ENCODE measurements around the gene PNP. TPM values are rescaled to one million over a fixed set of nuclear protein-coding genes. Genes with fewer than 3 reads are reported as not detected.
"Not testable (repeated sequence)": the region's sequence is repeated elsewhere in the genome, so short reads cannot be mapped to it uniquely, and the experiment has no call there.

The PNP gene
- total and polyA plus RNA-seq, 2 experiments from 2014 or later, result 60.4 to 69.2 TPM

DNA sequence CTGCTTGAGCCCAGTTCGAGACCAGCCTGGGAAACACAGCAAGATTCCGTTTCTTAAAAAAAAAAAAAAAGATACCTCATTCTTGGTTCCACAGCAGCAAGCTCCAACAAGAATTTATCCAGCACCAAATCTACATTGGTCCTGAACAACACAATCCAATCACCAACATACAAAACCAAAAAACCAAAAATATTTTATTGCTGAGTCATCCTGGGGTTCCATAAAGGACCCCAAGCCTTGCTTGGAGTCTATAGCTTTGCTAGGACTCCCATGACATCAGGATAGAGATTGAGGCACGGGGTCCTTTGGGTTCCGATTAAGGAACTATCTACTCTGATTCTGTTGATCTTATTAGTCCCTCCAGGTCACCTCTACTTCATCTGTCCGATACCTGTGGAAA, 22.3 kb upstream of the PNP start:
- H3K4me3 ChIP-seq, result no peak overlapping the region
- H4K20me1 ChIP-seq (ENCODE audit: insufficient read depth, poor library complexity, severe bottlenecking), result no peaks in the 10 kb centered on the region
- TF ChIP-seq EZH2phosphoT487 (IDR thresholded peaks at IDR 0.05; ENCODE audit: low read depth, severe bottlenecking, unreplicated experiment) (no peak), EZH2 (IDR thresholded peaks at IDR 0.05; ENCODE audit: borderline replicate concordance) (no peak)
- TF ChIP-seq, protein P1, sequence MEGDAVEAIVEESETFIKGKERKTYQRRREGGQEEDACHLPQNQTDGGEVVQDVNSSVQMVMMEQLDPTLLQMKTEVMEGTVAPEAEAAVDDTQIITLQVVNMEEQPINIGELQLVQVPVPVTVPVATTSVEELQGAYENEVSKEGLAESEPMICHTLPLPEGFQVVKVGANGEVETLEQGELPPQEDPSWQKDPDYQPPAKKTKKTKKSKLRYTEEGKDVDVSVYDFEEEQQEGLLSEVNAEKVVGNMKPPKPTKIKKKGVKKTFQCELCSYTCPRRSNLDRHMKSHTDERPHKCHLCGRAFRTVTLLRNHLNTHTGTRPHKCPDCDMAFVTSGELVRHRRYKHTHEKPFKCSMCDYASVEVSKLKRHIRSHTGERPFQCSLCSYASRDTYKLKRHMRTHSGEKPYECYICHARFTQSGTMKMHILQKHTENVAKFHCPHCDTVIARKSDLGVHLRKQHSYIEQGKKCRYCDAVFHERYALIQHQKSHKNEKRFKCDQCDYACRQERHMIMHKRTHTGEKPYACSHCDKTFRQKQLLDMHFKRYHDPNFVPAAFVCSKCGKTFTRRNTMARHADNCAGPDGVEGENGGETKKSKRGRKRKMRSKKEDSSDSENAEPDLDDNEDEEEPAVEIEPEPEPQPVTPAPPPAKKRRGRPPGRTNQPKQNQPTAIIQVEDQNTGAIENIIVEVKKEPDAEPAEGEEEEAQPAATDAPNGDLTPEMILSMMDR (IDR thresholded peaks at IDR 0.05; ENCODE audit: poor library complexity), result no peak
- H3K9me2 ChIP-seq (replicated peaks; ENCODE audit: insufficient read depth), result no peaks in the 10 kb centered on the region
- H2AFZ ChIP-seq, result no peak overlapping the region
- no peaks in the 10 kb centered on the region for H3K9me3 ChIP-seq (ENCODE audit: low read depth)
- no peak overlapping the region for H3K4me2 ChIP-seq
- no peaks in the 10 kb centered on the region for H3K79me2 ChIP-seq
- H3K4me1 ChIP-seq (ENCODE audit: insufficient read depth), result peaks cover 4% of the 10 kb centered on the region
- WGBS (ENCODE audit: low lambda C conversion rate, missing lambda C conversion rate), result 92% methylated on average over 5 of the region's 5 CpGs
- no peaks in the 10 kb centered on the region for H3K36me3 ChIP-seq (replicated peaks; ENCODE audit: insufficient read depth, low read depth)
- H3K27me3 ChIP-seq, result no peaks in the 10 kb centered on the region
- H3K27ac ChIP-seq, result no peak overlapping the region
- DNase-seq (ENCODE audit: low spot score), result no peak

DNA sequence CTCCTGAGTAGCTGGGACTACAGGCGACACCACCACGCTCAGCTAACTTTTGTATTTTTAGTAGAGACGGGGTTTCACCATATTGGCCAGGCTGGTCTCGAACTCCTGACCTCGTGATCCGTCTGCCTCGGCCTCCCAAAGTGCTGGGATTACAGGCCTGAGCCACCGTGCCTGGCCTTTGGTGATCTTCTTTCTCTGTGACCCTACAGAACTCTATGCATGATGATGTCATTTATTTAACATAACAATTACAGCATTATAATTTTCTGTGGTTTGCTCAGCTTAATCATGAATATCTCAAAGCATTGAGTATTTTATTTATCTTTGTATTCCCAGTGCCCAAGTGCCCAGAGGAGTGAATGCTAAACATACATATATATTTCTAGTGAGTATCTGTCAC, 16.4 kb upstream of the PNP start:
- not testable (repeated sequence) for H2AFZ ChIP-seq; H4K20me1 ChIP-seq (ENCODE audit: insufficient read depth, poor library complexity, severe bottlenecking); H3K36me3 ChIP-seq (replicated peaks; ENCODE audit: insufficient read depth, low read depth); H3K27me3 ChIP-seq; H3K9me2 ChIP-seq (replicated peaks; ENCODE audit: insufficient read depth); H3K4me3 ChIP-seq; H3K27ac ChIP-seq; DNase-seq (ENCODE audit: low spot score); H3K9me3 ChIP-seq (ENCODE audit: low read depth)
- peak overlapping the region; percentile 70 for H3K4me2 ChIP-seq
- H3K4me1 ChIP-seq (ENCODE audit: insufficient read depth), result peaks cover 14% of the 10 kb centered on the region
- 93% methylated on average over 8 of the region's 8 CpGs for WGBS (ENCODE audit: low lambda C conversion rate, missing lambda C conversion rate)
- H3K79me2 ChIP-seq, result peaks cover 36% of the 10 kb centered on the region

DNA sequence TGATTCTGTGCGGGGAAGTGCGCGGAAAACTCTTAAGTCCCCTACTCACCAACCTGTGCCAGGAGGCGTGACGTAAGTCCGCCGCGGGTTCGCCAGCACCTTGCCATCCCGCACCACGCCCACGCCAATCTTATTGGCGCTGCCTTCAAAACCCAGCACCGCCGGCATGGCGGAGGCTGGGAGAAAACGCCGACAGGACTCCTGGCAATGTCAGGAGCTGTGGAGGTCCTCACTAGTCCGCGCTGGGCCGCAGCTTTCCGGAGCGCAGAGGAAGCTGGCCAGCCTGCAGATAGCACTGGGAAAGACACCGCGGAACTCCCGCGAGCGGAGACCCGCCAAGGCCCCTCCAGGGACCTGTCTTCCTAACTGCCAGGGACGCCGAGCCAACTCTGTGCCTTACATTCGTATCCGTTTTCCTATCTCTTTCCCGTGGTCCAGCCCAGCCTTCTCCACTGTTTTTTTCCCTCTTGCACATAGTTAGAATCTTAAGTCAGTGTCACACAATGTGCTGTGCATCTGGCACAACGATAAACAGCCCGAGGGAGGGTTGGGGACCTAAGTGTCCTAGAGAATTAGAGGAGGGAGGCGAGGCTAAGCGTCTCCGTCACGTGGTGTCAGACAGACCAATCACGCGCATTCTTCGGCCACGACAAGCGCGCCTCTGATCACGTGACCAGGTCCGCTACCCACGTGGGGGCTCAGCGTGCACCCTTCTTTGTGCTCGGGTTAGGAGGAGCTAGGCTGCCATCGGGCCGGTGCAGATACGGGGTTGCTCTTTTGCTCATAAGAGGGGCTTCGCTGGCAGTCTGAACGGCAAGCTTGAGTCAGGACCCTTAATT, 14.5 kb upstream of the PNP start, which contains the start of the genes APEX1 and OSGEP:
Gene APEX1 (plus strand): TSS at position 711 of the 839 bp plus-strand sequence. CDS start 420 bp downstream, outside the sequence.
Gene OSGEP (minus strand): TSS at position 297 of the 839 bp plus-strand sequence. CDS start 129 bp downstream, at position 168.
- Histone ChIP-seq H3K27me3 (no peaks in the 10 kb centered on the region), H3K79me2 (peaks cover 54% of the 10 kb centered on the region), H3K9me3 (ENCODE audit: low read depth) (no peaks in the 10 kb centered on the region), H3K4me1 (ENCODE audit: insufficient read depth) (peaks cover 18% of the 10 kb centered on the region), H3K4me3 (peak within 1 kb of the TSS; percentile 60), H3K36me3 (replicated peaks; ENCODE audit: insufficient read depth, low read depth) (no peaks in the 10 kb centered on the region), H2AFZ (peak within 1 kb of the TSS; percentile 72), H3K27ac (peak within 1 kb of the TSS; percentile 96), H3K9me2 (replicated peaks; ENCODE audit: insufficient read depth) (no peaks in the 10 kb centered on the region), H3K4me2 (peak within 1 kb of the TSS; percentile 92), H4K20me1 (ENCODE audit: insufficient read depth, poor library complexity, severe bottlenecking) (no peaks in the 10 kb centered on the region)
- TF ChIP-seq, protein P1 (IDR thresholded peaks at IDR 0.05; ENCODE audit: poor library complexity), result no peak
- TF ChIP-seq EZH2phosphoT487 (IDR thresholded peaks at IDR 0.05; ENCODE audit: low read depth, severe bottlenecking, unreplicated experiment) (no peak), EZH2 (IDR thresholded peaks at IDR 0.05; ENCODE audit: borderline replicate concordance) (no peak)
- peak; percentile 100 for DNase-seq (ENCODE audit: low spot score)
- WGBS (ENCODE audit: low lambda C conversion rate, missing lambda C conversion rate), result under 1% methylated on average over 56 of the region's 56 CpGs
